Lower leg skin (tissue), 4 donors: ENCODE data around the gene PPIF. TPM values are rescaled to one million over a fixed set of nuclear protein-coding genes. Genes with fewer than 3 reads are reported as not detected.

ENCODE experiments used
- DNase-seq, 2 donors: peaks; one replicate each; pipeline ENCODE4 v3.0.0-alpha.2; 2019; ENCODE audit warnings: low spot score in 2 of 2
- H3K4me3 ChIP-seq: fragments of 200-600 bp; sonication (generic); 2 replicates; pipeline ENCODE4 v1.5.1; 2017; ENCODE audit warnings: mild to moderate bottlenecking, low read depth; ENCODE audit not compliant: poor library complexity, severe bottlenecking
- POLR2A ChIP-seq, 2 donors: fragments of 450-650 bp; IDR thresholded peaks; one replicate each; pipeline ENCODE4 v1.6.1; 2016 to 2017; ENCODE audit warnings: antibody characterized with exemption in 2 of 2, mild to moderate bottlenecking in 1 of 2, moderate library complexity in 1 of 2
- WGBS, 2 donors: methylation state at CpG; one replicate each; pipeline ENCODE4 v1.1.5; 2018; 5-methylcytosine and 5-hydroxymethylcytosine counted together
- intact Hi-C: fragments of 100-400 bp; cut with DNase I; formaldehyde crosslinking; loops from one replicate; pipeline ENCODE4 v1.15.0; 2023; ENCODE audit warnings: low total_unique reads
- total RNA-seq, 4 donors: library from RNA; depleted of rRNA; stranded (reverse); fragments of >200 nt; gene quantifications; one replicate each; pipeline ENCODE4 v1.1.0, GENCODE V29; 2016
- TF ChIP-seq, protein P1 (sequence below), 3 donors: fragments of 450-650 bp; IDR thresholded peaks; one replicate each; pipeline ENCODE4 v1.5.1; 2016; ENCODE audit warnings: antibody characterized with exemption in 3 of 3, mild to moderate bottlenecking in 3 of 3, moderate library complexity in 2 of 3

Gene PPIF
- total RNA-seq, 4 donors from 2014 or later = 59.3 to 123 (median 78.3) TPM

DNA sequence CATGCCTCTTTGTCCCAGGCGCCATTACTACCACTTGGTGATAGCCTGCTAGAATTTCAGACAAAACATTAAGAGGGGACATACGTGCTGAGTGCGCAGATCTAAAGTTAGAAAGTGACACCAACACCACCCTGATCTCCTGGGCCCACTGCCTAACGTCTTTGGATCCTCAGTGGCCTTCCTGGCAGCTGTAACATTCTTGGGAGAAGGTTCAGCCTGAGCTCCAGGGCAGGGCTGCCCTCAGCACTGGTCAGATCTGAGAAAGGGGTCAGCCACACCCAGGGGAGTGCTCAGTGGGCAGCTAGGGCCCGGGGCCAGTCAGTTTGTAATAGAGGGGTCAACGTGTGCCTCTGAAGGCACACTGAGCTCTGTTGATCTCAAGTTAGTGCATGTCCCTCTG, 49.8 kb downstream of the PPIF start:
- WGBS, 2 donors = 64 to 68% methylated on average over 6 of the region's 6 CpGs
- no peak overlapping the region for H3K4me3 ChIP-seq
- TF ChIP-seq, protein P1, sequence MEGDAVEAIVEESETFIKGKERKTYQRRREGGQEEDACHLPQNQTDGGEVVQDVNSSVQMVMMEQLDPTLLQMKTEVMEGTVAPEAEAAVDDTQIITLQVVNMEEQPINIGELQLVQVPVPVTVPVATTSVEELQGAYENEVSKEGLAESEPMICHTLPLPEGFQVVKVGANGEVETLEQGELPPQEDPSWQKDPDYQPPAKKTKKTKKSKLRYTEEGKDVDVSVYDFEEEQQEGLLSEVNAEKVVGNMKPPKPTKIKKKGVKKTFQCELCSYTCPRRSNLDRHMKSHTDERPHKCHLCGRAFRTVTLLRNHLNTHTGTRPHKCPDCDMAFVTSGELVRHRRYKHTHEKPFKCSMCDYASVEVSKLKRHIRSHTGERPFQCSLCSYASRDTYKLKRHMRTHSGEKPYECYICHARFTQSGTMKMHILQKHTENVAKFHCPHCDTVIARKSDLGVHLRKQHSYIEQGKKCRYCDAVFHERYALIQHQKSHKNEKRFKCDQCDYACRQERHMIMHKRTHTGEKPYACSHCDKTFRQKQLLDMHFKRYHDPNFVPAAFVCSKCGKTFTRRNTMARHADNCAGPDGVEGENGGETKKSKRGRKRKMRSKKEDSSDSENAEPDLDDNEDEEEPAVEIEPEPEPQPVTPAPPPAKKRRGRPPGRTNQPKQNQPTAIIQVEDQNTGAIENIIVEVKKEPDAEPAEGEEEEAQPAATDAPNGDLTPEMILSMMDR (IDR thresholded peaks at IDR 0.05) = no peak
- no peak for TF ChIP-seq POLR2A (IDR thresholded peaks at IDR 0.05)
- no peak for DNase-seq
- intact Hi-C loops = no loop called here

DNA sequence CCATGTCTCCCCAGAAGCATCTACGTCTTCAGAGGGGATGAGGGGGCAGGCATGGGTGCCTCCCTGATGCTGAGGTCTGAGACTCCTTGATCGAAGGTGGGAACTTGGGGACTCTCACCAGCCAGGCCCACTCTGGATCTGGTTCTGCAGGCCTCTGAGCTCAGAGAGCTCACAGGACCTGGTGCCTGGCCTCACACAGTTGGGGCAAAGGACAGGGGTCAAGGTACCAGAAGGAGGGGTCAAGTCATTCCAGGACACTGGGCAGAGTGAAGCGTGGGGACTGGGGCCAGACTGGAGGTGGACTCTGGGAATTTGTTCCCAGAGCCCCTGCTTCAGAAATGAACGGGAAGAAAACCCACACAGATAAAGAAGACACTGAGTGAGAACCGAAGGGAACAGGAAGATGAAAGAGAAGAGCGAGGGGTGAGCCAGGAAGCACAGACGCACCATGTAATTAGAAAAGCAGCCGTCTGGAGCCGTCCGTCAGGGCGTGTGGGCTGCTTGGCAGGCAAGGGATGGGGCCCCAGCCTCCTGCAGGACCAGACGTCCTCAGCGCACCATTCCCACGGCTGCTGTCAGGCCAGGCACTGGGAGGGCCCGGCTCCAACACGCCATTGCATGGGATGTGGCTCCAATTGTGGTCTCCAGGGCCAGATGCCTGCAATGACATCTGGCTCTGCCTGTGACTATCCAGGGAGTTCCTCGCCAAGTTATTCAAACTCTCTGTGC, 50.5 kb downstream of the PPIF start:
- intact Hi-C loops = no loop called here
- WGBS, 2 donors = 58 to 71% methylated on average over 17 of the region's 17 CpGs
- no peak for DNase-seq
- no peak for TF ChIP-seq POLR2A (IDR thresholded peaks at IDR 0.05)
- TF ChIP-seq, protein P1 (IDR thresholded peaks at IDR 0.05) = no peak
- H3K4me3 ChIP-seq = no peak overlapping the region

DNA sequence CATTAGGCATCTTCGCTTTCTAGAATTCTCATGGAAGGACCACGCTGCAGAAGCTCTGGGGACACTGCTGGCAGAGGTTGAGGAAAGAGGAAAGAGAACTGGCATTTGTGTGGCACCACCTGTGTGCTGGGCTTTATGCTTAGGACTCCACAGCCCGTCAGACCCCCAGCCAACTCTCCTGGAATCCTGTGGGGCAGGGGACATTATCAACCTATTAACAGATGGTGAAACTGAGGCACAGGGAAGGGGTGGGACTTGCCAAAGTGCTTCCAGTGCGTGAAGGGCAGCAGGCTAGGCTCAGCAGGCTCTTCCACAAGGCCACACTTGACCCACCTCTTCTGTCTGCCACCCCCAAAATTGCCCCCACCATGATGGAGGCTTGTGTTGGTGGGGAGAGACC, 51.4 kb downstream of the PPIF start:
- intact Hi-C loops = no loop called here
- WGBS, 2 donors = 80 to 81% methylated on average over 4 of the region's 4 CpGs
- DNase-seq = no peak
- TF ChIP-seq, protein P1 (IDR thresholded peaks at IDR 0.05) = no peak
- TF ChIP-seq POLR2A (IDR thresholded peaks at IDR 0.05) = no peak
- H3K4me3 ChIP-seq = no peak overlapping the region

DNA sequence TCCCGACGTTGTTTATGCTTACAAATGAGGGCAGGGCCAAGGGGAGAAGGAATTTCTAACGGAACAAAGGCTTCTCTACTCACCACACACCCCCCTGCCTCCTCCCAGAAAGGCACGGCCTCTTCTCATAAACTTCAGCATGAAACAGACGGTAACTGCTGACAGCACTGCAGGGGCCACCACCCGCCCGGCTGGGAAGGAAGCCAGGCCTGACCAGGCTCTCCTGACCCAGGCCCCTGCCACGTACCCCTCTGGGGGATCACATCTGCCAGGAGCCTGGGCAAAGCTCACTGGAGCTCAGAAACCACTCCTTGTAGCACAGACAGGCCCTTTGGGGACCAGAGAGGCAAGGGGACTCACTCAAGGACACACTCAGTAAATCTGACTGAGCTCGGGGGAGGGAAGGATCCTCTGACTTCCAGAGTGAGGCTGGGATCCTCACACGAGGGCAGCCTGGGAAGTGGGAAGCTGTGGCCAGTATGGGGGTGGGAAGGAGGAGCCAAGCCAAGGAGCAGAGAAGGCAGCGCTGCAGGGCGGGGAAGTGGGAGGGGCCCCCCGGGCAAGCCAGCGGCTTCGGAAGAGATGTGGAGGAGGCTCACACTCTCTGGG, 52.1 kb downstream of the PPIF start:
- no peak overlapping the region for H3K4me3 ChIP-seq
- DNase-seq = peak; percentile 86 to 97
- intact Hi-C loops = no loop called here
- 35 to 40% methylated on average over 15 of the region's 15 CpGs for WGBS, 2 donors
- TF ChIP-seq, protein P1 (IDR thresholded peaks at IDR 0.05) = no peak
- no peak for TF ChIP-seq POLR2A (IDR thresholded peaks at IDR 0.05)

DNA sequence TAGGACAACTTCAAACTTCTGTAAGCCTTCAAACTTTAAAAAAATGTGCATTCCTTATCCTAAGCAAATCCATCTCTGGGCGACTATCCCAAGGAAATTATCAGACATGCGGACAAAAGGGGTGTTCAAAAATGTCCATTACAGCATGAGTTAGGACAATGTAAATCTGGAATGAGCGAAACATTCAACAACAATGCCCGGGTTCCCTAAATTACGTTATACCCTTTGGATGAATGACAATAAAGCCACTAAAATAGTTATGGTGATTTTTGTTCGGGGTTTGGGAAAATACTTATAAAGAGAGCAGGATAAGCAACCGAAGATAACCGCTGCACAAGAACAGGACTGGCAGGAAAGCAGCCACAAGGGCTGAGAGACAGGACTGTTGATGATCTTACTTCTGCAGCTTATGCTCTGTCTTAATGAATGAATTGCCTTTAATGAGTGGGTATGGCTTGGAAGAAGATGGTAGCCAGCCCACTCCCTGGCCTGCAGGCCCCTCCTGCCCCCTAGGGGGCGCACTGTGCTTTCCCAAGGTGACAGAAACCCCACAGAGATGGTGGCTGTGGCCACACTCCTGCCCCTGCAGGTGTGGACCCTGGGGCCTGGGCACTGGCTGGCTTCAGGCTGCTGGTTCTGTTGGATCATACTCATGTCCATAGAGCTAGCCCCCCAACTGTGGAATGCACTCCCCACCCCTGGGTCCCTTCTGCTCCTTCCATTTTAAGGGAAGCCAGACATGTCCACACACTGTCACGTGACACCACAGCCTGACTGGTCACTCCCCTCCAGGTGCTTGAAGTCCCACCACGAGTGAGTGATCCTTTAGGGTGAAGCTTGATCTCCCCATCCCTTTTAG, 53.1 kb downstream of the PPIF start:
- no peak overlapping the region for H3K4me3 ChIP-seq
- WGBS, 2 donors = 57 to 68% methylated on average over 11 of the region's 11 CpGs
- intact Hi-C loops = no loop called here
- no peak for DNase-seq
- TF ChIP-seq, protein P1 (IDR thresholded peaks at IDR 0.05) = no peak
- no peak for TF ChIP-seq POLR2A (IDR thresholded peaks at IDR 0.05)
